Measurements from ENCODE around the gene NHSL2.

DNA sequence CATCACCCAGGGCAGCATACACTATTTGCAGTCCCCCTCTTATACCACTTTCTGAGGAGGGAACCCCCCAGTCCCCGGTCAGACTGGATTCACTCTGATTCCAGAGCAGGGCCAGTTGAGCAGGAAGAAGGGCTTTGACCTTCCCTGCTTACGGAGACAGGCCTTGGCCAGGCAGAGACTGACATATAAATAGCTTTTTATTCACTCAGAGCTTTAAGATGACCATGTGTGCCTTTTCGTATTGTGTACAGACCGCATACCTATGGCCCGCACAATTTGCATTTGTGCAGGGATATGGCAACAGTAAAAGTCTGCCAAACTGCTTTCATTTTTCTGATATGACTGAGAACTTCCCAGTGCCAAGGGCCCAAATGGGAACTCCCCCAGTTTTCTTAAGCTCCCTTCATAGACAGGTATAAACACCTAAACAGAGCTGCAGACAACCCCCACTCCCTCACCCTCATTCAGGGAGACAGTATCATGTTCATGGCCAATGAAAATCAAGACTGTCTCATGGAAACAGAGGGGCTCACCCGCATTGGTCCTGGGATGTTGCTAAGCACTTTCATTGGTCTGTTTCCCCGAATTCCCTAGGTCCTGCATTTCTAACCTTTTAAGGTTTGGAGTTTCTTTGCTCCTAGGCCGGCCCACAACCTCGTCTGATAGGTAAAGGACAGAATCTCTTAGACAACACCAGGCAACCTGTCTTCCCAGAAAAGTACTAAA, 135.1 kb downstream of the NHSL2 start:
- TF ChIP-seq CBX1 (IDR thresholded peaks at IDR 0.05; ENCODE audit: low read depth) (no peak), NR3C1 (CRISPR knock-in tag; IDR thresholded peaks at IDR 0.05) (no peak), ZMYM4 (CRISPR knock-in tag; IDR thresholded peaks at IDR 0.05) (no peak), FOSL2 (CRISPR knock-in tag; IDR thresholded peaks at IDR 0.05) (no peak), NFATC3 (CRISPR knock-in tag; IDR thresholded peaks at IDR 0.05) (no peak), ZNF263 (CRISPR knock-in tag; IDR thresholded peaks at IDR 0.05) (no peak), NFYC (CRISPR knock-in tag; IDR thresholded peaks at IDR 0.05) (no peak), TCF7L2 (IDR thresholded peaks at IDR 0.05; ENCODE audit: low read depth, low read length) (no peak)
- TF ChIP-seq, protein P1, sequence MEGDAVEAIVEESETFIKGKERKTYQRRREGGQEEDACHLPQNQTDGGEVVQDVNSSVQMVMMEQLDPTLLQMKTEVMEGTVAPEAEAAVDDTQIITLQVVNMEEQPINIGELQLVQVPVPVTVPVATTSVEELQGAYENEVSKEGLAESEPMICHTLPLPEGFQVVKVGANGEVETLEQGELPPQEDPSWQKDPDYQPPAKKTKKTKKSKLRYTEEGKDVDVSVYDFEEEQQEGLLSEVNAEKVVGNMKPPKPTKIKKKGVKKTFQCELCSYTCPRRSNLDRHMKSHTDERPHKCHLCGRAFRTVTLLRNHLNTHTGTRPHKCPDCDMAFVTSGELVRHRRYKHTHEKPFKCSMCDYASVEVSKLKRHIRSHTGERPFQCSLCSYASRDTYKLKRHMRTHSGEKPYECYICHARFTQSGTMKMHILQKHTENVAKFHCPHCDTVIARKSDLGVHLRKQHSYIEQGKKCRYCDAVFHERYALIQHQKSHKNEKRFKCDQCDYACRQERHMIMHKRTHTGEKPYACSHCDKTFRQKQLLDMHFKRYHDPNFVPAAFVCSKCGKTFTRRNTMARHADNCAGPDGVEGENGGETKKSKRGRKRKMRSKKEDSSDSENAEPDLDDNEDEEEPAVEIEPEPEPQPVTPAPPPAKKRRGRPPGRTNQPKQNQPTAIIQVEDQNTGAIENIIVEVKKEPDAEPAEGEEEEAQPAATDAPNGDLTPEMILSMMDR (CRISPR knock-in tag; IDR thresholded peaks at IDR 0.05), result no peak
- TF ChIP-seq, protein P2, sequence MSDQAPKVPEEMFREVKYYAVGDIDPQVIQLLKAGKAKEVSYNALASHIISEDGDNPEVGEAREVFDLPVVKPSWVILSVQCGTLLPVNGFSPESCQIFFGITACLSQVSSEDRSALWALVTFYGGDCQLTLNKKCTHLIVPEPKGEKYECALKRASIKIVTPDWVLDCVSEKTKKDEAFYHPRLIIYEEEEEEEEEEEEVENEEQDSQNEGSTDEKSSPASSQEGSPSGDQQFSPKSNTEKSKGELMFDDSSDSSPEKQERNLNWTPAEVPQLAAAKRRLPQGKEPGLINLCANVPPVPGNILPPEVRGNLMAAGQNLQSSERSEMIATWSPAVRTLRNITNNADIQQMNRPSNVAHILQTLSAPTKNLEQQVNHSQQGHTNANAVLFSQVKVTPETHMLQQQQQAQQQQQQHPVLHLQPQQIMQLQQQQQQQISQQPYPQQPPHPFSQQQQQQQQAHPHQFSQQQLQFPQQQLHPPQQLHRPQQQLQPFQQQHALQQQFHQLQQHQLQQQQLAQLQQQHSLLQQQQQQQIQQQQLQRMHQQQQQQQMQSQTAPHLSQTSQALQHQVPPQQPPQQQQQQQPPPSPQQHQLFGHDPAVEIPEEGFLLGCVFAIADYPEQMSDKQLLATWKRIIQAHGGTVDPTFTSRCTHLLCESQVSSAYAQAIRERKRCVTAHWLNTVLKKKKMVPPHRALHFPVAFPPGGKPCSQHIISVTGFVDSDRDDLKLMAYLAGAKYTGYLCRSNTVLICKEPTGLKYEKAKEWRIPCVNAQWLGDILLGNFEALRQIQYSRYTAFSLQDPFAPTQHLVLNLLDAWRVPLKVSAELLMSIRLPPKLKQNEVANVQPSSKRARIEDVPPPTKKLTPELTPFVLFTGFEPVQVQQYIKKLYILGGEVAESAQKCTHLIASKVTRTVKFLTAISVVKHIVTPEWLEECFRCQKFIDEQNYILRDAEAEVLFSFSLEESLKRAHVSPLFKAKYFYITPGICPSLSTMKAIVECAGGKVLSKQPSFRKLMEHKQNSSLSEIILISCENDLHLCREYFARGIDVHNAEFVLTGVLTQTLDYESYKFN (CRISPR knock-in tag; conservative IDR thresholded peaks at IDR 0.05), result no peak

Data from HepG2 (cell line).